Activated CD8-positive, alpha-beta memory T cell treated with anti-CD3 and anti-CD28 coated beads for 1 hour (primary cell): ENCODE results near the gene ZNF385C.

Experiments
- DNase-seq, 2 donors: peaks; one replicate each; pipeline ENCODE4 v3.0.0-alpha.2; 2020; ENCODE audit warnings: low read depth in 1 of 2; ENCODE audit errors: extremely low read depth in 1 of 2

Gene ZNF385C

GRCh38 chr17:42125565-42125964, 27.3 kb upstream of the ZNF385C start:
- no peak for DNase-seq

- no peak for DNase-seq
Measured at GRCh38 chr17:42124256-42124655, 26.0 kb upstream of the ZNF385C start.

- no peak for DNase-seq
Measured at GRCh38 chr17:42122371-42123303, 24.4 kb upstream of the ZNF385C start, which contains the start of gene HSPB9. Gene HSPB9 (plus strand): TSS chr17:42122804. CDS start chr17:42122851, 47 bp downstream.

- DNase-seq = peak; percentile 37 to 68
Measured at GRCh38 chr17:42120770-42121769, 22.8 kb upstream of the ZNF385C start, which contains the start of gene KAT2A. Gene KAT2A (minus strand): TSS chr17:42121367. CDS start chr17:42121304, 63 bp downstream.

- no peak for DNase-seq
Measured at GRCh38 chr17:42120161-42120769, 22.0 kb upstream of the ZNF385C start.

GRCh38 chr17:42119301-42119700, 21.0 kb upstream of the ZNF385C start:
- DNase-seq = no peak

GRCh38 chr17:42118545-42118944, 20.3 kb upstream of the ZNF385C start:
- DNase-seq = no peak

- DNase-seq = no peak
Measured at GRCh38 chr17:42118126-42118510, 19.8 kb upstream of the ZNF385C start.

GRCh38 chr17:42117397-42118125, 19.3 kb upstream of the ZNF385C start:
- DNase-seq = no peak

- DNase-seq = peak; percentile 62 to 66
Measured at GRCh38 chr17:42116705-42117396, 18.6 kb upstream of the ZNF385C start.

- no peak for DNase-seq
Measured at GRCh38 chr17:42114118-42114517, 15.8 kb upstream of the ZNF385C start.

GRCh38 chr17:42113293-42114069, 15.2 kb upstream of the ZNF385C start:
- no peak for DNase-seq

- peak in 1 of 2 donors; percentile 56 for DNase-seq
Measured at GRCh38 chr17:42112552-42113176, 14.4 kb upstream of the ZNF385C start, which contains the start of gene DHX58. Gene DHX58 (minus strand): TSS chr17:42112714. CDS start chr17:42111892, 822 bp downstream.

- no peak for DNase-seq
Measured at GRCh38 chr17:42111871-42112551, 13.7 kb upstream of the ZNF385C start.

- DNase-seq = no peak
Measured at GRCh38 chr17:42111265-42111636, 13.0 kb upstream of the ZNF385C start.

- DNase-seq = no peak
Measured at GRCh38 chr17:42110301-42111264, 12.3 kb upstream of the ZNF385C start.
